Stimulated activated CD8-positive, alpha-beta memory T cell treated with anti-CD3 and anti-CD28 coated beads, Interleukin-12 subunit alpha, Interleukin-12 subunit beta, amount 100 ng/mL, for 1 hour (primary cell): Measurements from ENCODE around the gene ADH5.
"Not testable (repeated sequence)": the region's sequence is repeated elsewhere in the genome, so short reads cannot be mapped to it uniquely, and the experiment has no call there.

Experiments used
- DNase-seq: peaks from one replicate; pipeline ENCODE4 v3.0.0-alpha.2; 2020; ENCODE audit warnings: low read depth

Gene ADH5

DNA sequence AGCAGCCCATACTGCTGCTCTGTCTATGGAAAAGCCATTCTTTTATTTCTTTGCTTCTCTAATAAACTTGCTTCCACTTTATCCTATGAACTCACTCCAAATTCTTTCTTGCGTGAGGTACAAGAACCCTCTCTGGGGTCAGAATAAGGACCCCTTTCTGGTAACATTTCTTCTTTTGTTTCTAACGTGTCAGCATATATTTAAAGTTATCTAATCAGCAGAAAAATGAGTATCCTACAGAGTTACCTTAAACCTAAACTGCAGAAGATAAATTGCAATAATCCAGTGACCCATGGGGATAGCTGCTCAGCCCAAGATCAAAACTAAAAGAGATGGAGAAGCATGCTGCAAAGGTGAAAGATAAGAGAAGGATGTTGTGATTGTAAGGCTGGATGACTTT, 4.0 kb downstream of the ADH5 start:
- no peak for DNase-seq

DNA sequence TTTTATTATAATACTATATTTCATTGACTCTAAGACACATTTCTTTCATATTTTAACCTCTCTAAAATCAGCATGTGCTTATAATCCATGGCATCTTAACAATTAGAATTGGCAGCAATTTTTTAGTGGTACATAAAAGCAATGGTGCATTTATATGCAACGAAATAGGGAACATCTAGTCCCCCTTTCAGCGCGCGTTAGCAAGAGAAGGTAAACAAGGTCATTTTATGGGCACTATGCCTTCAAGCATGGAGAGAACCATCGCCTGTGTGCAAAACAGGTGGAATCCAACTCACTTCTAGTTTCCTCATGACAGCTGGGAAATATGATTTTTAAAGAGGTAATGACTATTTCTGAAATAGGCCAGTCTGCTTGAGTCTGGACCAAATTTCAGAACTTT, 6.4 kb downstream of the ADH5 start:
- DNase-seq, result no peak

DNA sequence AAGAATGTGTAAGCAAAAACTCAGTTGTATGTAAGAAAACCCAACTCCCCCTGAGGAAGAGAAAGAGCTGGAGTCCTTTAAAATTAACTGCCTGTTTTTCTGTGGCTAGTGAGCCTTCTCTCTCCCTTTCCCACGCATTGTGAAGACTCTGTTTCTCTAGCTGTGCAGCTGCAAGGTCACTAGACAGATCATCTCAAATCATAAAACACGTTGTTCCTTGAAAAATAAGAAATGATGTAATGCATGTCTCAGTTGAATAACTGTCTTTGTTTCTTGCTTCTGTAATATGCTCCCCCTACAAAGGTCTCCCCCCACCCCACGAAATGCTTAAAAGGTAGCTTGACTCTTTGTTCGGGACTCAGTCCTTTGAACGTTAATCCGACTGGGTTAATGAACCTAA, 7.7 kb downstream of the ADH5 start:
- DNase-seq, result not testable (repeated sequence)

DNA sequence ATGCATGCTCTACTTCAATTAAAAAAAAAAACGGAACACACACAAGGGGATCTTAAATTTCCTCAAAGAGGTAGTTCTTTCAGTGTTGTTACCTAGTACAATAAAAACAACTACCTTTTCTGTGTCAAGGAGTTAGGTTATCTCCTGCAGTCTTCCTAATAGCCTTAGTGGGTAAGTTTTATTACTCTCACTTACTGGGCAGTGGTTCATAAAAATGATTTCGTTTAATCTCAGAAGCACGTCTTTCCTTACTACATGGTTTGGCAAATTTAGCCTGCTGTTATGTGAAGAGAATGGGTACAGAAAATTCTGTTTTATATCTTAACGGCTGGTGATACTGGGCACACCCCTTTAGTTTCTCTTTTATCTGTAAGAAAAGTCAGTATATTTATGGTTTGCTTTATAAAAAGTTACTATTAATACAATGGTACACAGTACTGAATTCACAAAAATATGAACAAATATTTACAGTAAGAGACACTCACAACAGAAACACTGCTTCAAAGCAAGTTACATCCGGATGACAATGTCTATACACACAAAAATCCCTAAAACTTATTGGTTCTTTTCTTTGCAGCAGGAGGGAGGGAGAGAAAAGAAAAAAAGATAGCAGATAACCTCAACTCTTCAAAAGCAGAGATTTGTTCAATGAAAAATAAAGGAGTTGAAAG, 8.8 kb downstream of the ADH5 start:
- no peak for DNase-seq

DNA sequence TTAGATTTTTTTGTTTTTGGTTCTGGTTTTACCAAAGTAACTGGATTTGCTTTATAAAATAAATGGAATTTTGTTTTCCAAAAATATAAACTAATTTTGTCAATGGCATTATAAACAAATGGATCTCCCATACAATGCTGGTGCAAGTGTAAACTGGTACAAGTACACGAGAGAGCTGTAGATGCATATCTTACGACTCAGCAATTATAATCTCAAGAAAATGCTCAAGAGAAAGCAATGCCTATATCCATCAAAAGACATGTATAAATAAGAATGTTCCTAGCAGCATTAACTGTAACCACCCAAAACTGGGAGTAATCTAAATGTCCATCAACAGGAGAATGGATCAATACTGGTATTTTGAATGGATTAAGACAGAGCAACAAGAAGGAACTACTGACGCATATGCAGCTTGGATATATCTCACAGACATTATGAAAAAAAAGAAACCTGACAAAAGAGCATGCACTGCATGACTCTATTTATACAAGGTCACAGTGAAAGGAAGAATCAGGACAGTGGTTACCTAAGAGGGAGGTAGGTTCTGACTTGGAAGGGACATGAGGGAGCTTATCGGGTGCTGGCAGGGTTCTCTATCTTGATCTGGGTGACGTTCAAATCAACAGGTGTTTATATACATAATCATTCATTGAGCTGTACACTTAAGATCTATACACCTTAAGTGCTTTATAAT, 9.5 kb downstream of the ADH5 start:
- DNase-seq, result no peak

DNA sequence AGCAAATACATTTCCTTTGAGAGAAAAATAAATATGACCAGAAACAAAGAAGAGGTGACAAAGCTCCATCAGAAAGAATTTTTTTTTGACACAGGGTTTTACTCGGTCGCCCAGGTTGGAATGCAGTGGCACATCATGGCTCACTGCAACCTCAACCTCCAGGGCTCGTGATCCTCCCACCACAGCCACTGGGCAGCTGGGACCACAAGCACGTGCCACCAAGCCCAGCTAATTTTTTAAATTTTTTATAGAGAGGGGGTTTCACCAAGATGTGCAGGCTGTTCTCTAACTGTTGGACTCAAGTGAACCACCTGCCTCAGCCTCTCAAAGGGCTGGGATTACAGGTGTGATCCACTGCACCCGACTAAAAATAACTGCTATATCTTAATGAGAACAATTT, 10.3 kb downstream of the ADH5 start:
- DNase-seq, result no peak

DNA sequence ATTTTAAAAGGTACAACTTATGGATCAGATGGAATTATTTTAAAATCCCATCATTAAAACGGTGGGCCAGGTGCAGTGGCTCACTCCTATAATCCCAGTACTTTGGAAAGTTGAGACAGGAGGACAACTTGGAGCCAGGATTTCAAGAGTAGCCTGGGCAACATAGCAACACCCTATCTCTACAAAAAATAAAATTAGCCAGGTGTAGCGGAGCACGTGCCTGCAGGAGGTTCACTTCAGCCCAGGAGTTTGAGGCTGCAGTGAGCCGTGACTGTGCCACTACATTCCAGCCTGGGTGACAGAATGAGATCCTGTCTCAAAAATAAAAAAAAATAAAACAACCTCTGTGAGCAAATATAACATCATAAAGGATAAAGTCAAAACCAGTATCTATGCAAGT, 11.4 kb downstream of the ADH5 start:
- DNase-seq, result no peak

DNA sequence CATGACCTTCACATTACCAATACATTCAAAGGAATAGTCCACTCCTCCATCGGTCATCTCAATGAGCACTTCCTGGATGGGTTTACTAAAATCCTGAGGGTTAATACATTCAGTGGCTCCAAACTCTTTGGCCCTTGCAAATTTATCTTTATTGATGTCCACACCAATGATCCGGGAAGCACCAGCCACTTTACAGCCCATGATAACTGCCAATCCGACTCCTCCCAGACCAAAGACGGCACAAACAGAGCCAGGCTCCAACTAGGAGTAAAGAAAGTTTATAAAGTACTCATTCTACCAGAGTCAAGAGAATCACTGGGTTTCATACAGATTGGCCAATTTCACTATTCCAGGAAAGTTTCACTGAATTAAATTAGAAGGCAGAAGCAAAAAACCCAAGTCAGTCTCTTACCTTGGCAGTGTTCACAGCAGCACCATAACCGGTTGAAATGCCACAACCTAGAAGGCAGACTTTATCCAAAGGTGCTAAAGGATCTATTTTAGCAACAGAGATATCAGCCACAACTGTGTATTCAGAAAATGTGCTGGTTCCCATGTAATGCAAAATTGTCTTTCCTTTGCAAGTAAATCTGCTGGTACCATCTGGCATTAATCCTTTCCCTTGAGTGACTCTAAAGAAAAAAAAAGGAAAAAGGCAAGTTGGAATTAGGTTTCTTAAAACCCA, 12.2 kb downstream of the ADH5 start:
- DNase-seq, result no peak

DNA sequence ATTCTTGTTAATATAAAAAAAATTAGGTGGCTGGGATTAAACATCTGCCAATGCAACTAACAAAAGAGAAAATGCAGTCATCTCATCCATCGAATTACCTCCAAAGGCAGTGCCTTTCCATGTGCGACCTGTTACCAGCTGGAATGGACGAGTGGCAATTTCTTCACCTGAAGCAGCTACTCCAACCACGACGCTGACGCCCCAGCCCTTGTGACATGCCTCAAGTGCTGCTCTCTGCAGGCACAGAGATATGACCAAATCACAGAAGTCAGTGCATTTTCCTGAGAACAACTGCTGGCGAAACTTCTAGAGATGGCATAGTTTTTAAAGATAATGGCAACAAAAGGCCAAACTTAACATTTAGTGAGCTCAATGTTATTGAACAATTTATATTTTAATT, 13.8 kb downstream of the ADH5 start:
- no peak for DNase-seq

DNA sequence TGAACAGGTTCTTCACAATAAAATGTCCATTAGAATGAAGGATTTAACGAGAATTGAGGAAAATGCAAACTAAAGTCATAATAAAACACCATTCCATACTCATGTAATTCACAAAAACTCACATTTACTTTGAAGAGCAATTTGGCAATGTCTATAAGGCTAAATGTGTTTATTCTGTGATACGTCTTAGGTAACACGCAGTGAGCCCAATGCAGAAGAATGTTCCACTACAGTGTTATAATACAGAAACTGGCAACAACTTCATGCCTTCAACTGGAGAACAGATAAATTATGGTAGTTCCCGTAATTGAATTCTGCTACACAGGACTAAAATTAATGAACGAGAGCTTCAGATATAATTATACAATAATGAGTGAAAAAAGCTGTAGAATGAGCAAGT, 17.4 kb downstream of the ADH5 start:
- DNase-seq, result no peak

DNA sequence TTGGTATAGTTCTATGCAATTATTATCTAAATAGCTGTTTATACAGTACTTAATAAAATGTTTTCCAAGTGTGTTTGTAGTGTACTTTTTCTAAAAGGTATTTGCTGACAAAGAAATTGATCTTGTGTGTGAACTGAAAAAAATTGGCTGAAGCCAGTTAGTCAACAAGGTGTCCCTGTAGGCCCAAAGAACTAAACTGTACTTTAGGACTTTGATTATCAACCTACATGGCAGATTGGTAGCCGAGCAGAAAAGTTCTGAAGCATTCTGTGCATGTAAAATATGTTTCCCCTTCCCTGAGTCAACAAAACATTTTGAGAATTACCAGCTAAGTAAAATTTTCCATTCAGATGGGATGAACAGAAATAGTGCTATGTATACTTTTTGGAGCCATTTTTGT, 21.0 kb downstream of the ADH5 start:
- no peak for DNase-seq

DNA sequence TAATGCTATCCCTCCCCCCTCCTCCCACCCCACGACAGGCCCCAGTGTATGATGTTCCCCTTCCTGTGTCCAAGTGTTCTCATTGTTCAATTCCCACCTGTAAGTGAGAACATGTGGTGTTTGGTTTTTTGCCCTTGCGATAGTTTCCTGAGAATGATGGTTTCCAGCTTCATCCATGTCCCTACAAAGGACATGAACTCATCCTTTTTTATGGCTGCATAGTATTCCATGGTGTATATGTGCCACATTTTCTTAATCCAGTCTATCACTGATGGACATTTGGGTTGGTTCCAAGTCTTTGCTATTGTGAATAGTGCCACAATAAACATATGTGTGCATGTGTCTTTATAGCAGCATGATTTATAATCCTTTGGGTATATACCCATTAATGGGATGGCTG, 23.1 kb downstream of the ADH5 start:
- not testable (repeated sequence) for DNase-seq

DNA sequence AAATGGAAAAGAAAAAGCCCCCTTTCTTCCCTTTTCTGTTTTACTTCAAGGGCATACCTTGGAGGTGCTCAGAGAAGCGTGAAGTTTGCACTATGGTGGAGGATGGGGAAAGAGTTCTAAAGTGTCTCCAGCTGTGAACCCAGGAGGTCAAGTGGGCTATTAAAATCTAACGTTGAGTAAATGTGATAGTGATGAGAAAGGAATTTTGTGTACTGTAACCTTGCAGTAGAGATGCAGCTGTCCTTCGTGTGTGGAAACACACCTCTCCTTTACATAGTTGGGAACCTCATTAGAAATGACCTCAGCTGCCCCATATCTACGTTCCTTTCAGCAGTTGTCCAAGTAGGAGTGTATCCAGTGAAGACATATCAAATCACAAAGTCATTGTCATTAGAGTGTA, 26.5 kb downstream of the ADH5 start:
- no peak for DNase-seq

DNA sequence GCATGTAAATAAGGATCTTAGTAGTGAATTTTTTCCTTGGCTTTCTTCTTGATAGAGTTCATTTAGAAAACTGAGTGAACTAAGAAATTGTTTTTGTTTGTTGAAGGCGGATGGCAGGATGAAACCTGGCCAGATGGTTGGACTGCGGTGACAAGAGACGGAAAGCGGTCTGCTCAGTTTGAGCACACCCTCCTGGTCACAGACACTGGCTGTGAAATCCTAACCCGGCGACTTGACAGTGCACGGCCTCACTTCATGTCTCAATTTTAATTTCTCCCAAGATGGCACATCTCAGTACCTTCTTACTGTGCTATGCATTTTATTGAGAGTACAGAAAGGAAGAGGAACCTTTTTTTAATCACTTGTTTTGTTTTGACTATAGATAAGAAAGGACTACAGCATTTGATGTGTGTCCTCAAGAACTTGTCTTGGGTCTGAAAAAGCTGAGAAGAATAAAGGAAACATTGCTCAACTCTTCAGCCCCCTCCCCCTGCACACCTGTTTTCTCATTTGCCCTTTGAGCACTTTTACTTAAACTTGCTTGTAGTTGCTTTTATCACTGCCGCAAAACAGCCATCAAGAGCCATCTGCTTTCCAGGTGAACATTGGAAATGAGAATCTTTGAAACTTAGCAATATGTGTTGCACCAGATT, 27.4 kb downstream of the ADH5 start:
- no peak for DNase-seq

DNA sequence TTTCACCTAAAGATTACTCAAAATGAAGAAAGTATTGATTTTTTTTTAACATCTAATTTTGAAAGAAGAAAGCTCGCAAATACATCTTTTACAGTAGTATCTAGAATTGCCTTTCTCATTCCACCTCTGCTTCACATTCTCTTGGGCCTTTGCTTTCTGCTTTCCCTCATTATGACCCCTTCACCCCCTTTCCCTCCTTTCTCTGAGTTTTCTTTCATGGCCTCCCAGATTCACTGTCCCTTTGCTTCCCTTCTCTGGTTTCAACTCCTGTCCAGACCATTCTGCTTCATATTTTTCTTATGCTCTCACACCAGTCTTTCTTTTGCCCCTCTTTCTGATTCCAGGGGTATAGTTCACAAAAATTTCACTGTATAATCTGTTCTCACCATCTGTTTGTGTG, 29.0 kb downstream of the ADH5 start:
- no peak for DNase-seq

DNA sequence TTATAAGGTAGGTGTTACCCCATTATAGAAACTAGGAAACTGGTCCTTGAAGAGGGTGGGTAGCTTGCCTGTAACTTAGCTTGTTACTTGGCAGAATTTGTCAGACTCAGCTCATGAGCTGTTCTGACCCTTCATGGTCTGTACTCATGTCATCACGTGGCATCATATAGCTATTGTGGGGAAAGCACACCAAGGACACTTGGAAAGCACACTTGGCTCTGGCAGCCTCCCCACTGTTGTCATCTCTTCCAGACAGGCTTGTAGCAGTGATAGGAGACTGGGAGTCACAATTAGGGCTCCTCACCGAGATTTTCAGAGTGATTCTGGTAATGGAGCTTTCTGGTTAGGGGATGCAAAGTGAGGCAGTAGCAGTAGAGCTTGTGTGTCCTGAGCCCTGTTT, 30.4 kb downstream of the ADH5 start:
- no peak for DNase-seq

DNA sequence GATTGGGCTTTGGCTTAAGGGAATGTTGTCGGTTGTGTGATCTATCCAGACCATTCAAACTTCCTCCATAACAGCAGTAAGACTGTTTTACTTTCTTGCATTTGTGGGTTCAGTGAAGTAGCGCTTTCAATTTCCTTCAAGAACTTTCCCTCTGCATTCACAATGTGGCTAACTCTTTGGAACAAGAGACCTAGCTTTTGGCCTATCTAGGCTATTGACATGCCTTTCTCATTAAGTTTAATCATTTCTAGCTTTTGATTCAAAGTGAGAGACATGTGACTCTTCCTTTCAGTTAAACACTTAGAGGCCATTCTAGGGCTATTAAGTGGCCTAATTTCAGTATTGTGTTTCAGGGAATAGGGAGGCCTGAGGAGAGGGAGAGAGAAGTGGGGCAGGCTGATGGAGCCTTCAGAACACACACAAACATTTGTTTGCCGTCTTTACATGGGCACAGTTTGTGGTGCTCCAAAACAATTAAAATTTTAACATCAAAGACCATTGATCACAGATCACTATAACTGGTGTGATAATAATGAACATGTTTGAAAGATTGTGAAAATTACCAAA, 34.1 kb downstream of the ADH5 start:
- DNase-seq, result no peak

DNA sequence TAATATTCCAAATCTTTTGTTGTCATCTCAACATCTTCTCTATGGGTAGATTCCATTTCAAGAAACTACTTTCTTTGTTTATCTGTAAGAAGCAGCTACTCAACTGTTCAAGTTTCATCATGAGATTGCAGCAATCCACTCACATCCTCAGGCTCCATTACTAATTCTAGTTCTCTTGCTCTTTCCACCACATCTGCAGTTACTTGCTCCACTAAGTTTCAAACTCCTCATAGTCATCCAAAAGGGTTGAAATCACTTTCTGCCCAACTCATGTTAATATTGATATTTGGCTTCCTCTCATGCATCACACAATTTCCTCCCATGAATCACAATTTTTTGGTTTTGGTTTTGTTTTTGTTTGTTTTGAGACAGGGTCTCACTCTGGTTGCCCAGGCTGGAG, 35.7 kb downstream of the ADH5 start:
- DNase-seq, result no peak

DNA sequence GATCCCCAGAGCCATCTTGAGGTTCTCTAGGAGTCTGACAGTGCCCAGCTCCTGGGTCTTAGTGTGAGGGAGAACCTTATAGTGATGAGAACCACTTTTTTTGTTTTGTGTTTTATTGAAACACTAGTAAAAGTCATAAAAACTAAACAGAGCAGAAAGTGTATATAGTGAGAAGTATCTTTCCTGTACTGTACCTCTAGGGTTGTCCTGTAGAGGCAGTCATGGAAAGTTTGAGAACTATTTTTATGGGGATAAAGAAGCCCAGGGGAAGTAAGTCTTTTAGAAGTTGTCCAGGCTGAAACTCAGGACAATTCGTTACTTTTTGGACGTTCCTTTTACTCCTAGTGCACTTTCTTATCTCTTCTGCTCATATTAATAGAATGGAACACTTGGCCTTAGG, 40.9 kb downstream of the ADH5 start:
- no peak for DNase-seq

DNA sequence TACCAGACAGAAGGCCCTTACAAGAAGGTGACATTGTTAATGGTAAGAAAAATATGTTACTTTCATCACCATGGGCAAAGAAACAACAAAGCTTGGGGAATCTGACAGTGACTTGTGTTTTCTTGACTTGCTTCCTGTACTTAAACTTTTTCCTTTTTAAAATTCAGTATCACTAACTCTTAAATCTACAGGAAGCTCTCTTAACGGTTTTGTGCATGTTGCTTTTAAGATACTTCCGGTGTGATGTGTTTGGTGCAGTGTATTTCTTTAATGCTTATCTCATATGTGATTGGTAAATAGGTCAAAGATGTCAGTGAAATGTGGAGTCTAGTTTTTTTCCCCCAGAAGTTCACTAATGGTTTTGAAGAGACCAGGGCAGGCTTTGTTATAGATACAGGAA, 45.2 kb downstream of the ADH5 start:
- no peak for DNase-seq

DNA sequence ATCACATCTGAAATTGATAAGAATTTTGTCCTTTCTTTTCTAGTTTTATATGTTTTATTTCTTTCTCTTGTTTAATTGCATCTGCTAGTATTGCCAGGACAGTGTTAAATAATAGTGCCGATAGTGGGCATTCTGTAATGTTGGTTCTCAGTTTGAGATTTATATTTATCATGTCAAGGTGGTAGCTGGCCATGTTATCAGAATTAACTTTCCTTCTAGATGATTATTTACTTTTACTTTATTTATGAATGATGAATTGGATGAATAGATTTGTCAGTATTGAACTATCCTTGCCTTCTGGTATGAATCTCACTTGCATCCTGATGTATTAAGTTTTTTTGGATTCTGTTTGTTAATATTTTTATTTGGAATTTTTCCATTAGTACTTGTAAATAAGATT, 50.4 kb downstream of the ADH5 start:
- no peak for DNase-seq

DNA sequence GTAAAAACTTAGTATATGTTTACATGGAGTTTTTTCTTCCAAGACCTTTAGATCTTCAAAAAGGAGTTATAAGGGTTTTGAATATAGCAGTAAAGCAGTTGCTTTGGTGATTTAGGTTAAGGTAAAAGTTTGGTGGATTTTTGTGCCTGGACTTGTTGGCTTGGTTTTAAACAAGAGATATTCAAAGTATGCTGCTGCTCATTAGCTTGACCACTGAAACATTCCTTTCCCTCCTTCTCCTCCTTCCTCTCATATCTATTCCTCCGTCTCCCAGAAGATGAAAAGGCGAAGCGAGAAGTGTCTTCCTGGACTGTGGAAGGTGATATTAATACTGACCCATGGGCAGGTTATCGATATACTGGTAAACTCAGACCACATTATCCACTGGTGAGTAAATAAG, 54.6 kb downstream of the ADH5 start:
- no peak for DNase-seq

DNA sequence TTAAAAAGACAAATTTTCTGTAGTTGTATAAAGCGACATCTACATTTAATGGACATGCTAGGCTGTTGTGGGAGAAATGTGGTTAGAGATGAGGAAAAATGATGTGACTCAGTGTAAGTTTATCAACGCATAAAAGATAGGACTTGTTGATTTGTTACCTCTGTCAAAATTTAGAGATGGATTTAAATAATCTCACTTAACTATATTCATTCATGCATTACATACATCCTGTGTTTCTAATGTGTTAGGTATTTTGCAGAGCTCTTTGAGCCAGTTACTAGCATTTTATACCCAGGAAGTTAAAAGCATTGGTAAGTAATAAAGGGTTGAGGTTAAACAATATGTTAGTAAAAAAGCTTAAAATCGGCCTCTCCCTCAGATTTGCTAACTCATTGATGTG, 58.7 kb downstream of the ADH5 start:
- no peak for DNase-seq
